Nephron progenitor cell (in vitro differentiated cells): ENCODE data around the gene CARD10.

Experiments
- DNase-seq: peaks from one replicate; pipeline ENCODE4 v3.0.0; 2021
- H3K27ac Mint-ChIP-seq: 2 replicates; pipeline ENCODE4 v1.8.0; 2021; ENCODE audit warnings: mild to moderate bottlenecking, moderate library complexity, mixed read lengths
- H3K27me3 Mint-ChIP-seq: 2 replicates; pipeline ENCODE4 v1.8.0; 2021; ENCODE audit warnings: mild to moderate bottlenecking, low read depth, mixed read lengths; ENCODE audit not compliant: poor library complexity
- H3K36me3 Mint-ChIP-seq: 2 replicates; pipeline ENCODE4 v1.8.0; 2021; ENCODE audit warnings: low read depth, mixed read lengths
- H3K4me1 Mint-ChIP-seq: 2 replicates; pipeline ENCODE4 v1.8.0; 2021; ENCODE audit warnings: mixed read lengths
- H3K4me3 Mint-ChIP-seq: 2 replicates; pipeline ENCODE4 v1.8.0; 2021; ENCODE audit warnings: mild to moderate bottlenecking, moderate library complexity, mixed read lengths
- H3K9me3 Mint-ChIP-seq: 2 replicates; pipeline ENCODE4 v1.8.0; 2021; ENCODE audit warnings: mild to moderate bottlenecking, moderate library complexity, mixed read lengths
- CTCF ChIP-seq: fragments of 200-600 bp; sonication (generic); IDR thresholded peaks from 2 replicates; pipeline ENCODE4 v1.5.0; 2021; ENCODE audit warnings: antibody characterized with exemption

CARD10 gene

GRCh38 chr22:37493979-37494378 is 25.2 kb downstream of the CARD10 start:
- no peak for DNase-seq
- Mint-ChIP-seq H3K4me3 (no peak overlapping the region), H3K9me3 (no peaks in the 10 kb centered on the region), H3K4me1 (peaks cover 45% of the 10 kb centered on the region), H3K27me3 (peaks cover 3% of the 10 kb centered on the region), H3K27ac (no peak overlapping the region), H3K36me3 (peaks cover 10% of the 10 kb centered on the region)
- TF ChIP-seq CTCF: no peak

GRCh38 chr22:37492428-37493344 is 26.5 kb downstream of the CARD10 start:
- no peaks in the 10 kb centered on the region for H3K9me3 Mint-ChIP-seq
- no peak overlapping the region for H3K27ac Mint-ChIP-seq
- TF ChIP-seq CTCF: peak; percentile 33
- no peak overlapping the region for H3K4me3 Mint-ChIP-seq
- H3K36me3 Mint-ChIP-seq: peaks cover 10% of the 10 kb centered on the region
- no peak for DNase-seq
- peaks cover 1% of the 10 kb centered on the region for H3K27me3 Mint-ChIP-seq
- H3K4me1 Mint-ChIP-seq: peaks cover 43% of the 10 kb centered on the region

- peaks cover under 1% of the 10 kb centered on the region for H3K27me3 Mint-ChIP-seq
- DNase-seq: no peak
- no peak overlapping the region for H3K27ac Mint-ChIP-seq
- H3K36me3 Mint-ChIP-seq: peaks cover 10% of the 10 kb centered on the region
- H3K4me3 Mint-ChIP-seq: no peak overlapping the region
- H3K4me1 Mint-ChIP-seq: peaks cover 47% of the 10 kb centered on the region
- TF ChIP-seq CTCF: no peak
- no peaks in the 10 kb centered on the region for H3K9me3 Mint-ChIP-seq
Measured at GRCh38 chr22:37491559-37492427, 27.4 kb downstream of the CARD10 start.

GRCh38 chr22:37491106-37491505 is 28.1 kb downstream of the CARD10 start:
- DNase-seq: no peak
- peaks cover 5% of the 10 kb centered on the region for H3K27me3 Mint-ChIP-seq
- no peaks in the 10 kb centered on the region for H3K9me3 Mint-ChIP-seq
- no peak overlapping the region for H3K27ac Mint-ChIP-seq
- H3K4me3 Mint-ChIP-seq: no peak overlapping the region
- peaks cover 10% of the 10 kb centered on the region for H3K36me3 Mint-ChIP-seq
- peaks cover 52% of the 10 kb centered on the region for H3K4me1 Mint-ChIP-seq
- no peak for TF ChIP-seq CTCF

- no peaks in the 10 kb centered on the region for H3K9me3 Mint-ChIP-seq
- no peak for TF ChIP-seq CTCF
- peaks cover 5% of the 10 kb centered on the region for H3K27me3 Mint-ChIP-seq
- DNase-seq: no peak
- no peak overlapping the region for H3K27ac Mint-ChIP-seq
- peaks cover 10% of the 10 kb centered on the region for H3K36me3 Mint-ChIP-seq
- H3K4me3 Mint-ChIP-seq: peak overlapping the region; percentile 39
- peaks cover 53% of the 10 kb centered on the region for H3K4me1 Mint-ChIP-seq
Measured at GRCh38 chr22:37489983-37490382, 29.2 kb downstream of the CARD10 start.
